ENCODE data around the gene KRTAP22-2.

DNA sequence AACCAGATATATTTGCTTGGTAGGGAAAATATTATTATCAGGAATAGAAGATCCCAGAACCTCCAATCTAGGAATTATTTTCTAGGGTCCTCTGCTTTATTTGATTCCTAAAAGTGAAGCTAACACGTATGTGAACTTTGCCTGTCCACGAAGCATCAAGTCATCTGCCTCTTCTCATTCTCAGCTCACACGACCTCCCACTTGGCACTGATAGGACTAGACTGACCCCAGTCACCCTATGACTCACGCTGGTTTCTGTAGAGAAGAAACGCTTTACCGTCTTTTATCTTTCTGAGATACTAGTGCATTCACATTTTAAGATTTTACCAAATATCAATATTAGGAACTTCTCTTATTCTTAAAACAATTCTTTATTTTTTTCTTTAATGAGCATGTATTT lies 27.1 kb downstream of the KRTAP22-2 start:
- TF ChIP-seq, protein P1, sequence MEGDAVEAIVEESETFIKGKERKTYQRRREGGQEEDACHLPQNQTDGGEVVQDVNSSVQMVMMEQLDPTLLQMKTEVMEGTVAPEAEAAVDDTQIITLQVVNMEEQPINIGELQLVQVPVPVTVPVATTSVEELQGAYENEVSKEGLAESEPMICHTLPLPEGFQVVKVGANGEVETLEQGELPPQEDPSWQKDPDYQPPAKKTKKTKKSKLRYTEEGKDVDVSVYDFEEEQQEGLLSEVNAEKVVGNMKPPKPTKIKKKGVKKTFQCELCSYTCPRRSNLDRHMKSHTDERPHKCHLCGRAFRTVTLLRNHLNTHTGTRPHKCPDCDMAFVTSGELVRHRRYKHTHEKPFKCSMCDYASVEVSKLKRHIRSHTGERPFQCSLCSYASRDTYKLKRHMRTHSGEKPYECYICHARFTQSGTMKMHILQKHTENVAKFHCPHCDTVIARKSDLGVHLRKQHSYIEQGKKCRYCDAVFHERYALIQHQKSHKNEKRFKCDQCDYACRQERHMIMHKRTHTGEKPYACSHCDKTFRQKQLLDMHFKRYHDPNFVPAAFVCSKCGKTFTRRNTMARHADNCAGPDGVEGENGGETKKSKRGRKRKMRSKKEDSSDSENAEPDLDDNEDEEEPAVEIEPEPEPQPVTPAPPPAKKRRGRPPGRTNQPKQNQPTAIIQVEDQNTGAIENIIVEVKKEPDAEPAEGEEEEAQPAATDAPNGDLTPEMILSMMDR (IDR thresholded peaks at IDR 0.05), result no peak
- TF ChIP-seq POLR2A (IDR thresholded peaks at IDR 0.05) (no peak), POLR2AphosphoS5 (IDR thresholded peaks at IDR 0.05) (no peak)

All from breast epithelium (tissue), 3 donors.